ENCODE measurements around the gene PREX1.

DNA sequence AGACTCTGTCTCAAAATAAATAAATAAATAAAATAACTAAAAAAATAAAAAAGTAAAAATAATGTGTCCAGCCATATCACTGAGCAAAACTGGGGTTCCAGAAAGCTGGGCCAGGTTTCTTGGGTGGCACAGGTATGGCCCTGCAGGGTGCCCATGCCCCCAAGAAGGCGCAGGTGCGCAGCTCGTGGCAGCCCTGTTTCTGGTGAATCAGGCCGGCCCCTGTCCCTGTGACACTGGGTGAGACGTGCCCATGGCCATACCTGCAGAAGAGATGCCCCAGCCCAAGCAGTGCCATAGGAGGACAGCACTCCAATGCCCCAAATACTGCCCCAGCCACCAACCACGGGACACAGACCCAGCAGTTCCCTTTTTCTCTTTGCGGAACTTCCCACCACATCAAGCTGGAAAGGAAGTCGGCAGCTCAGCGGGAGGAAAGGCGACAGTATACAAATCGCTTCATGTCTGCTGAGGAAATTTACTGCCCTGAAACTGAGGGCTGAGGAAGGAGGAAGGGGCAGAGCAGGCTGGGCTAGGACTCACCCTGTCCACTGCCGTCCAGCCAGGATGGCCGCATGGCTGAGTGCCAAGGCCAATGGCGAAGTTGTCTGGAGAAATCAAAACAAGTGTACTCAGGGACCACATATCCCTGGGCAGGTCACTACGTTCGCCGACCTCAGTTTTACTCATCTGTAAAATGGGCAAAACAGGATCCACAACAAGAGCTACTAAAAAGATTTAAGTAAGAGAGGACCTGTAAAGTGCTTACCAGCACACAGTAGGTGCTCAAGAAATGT is 55.4 kb downstream of the PREX1 start:
- TF ChIP-seq, protein P1, sequence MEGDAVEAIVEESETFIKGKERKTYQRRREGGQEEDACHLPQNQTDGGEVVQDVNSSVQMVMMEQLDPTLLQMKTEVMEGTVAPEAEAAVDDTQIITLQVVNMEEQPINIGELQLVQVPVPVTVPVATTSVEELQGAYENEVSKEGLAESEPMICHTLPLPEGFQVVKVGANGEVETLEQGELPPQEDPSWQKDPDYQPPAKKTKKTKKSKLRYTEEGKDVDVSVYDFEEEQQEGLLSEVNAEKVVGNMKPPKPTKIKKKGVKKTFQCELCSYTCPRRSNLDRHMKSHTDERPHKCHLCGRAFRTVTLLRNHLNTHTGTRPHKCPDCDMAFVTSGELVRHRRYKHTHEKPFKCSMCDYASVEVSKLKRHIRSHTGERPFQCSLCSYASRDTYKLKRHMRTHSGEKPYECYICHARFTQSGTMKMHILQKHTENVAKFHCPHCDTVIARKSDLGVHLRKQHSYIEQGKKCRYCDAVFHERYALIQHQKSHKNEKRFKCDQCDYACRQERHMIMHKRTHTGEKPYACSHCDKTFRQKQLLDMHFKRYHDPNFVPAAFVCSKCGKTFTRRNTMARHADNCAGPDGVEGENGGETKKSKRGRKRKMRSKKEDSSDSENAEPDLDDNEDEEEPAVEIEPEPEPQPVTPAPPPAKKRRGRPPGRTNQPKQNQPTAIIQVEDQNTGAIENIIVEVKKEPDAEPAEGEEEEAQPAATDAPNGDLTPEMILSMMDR (IDR thresholded peaks at IDR 0.05; ENCODE audit: extremely low read depth in 1 of 2, insufficient read depth in 1 of 2, low read depth in 1 of 2, low read length in 2 of 2): no peak
- TF ChIP-seq EZH2 (IDR thresholded peaks at IDR 0.05; ENCODE audit: borderline replicate concordance, low read depth, low read length, severe bottlenecking): no peak
- TF ChIP-seq POLR2A (IDR thresholded peaks at IDR 0.05; ENCODE audit: low read depth, low read length): no peak
- TF ChIP-seq, protein P2, sequence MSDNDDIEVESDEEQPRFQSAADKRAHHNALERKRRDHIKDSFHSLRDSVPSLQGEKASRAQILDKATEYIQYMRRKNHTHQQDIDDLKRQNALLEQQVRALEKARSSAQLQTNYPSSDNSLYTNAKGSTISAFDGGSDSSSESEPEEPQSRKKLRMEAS (IDR thresholded peaks at IDR 0.05; ENCODE audit: insufficient read depth, insufficient read length): no peak
- no peak for TF ChIP-seq GATA2 (IDR thresholded peaks at IDR 0.05; ENCODE audit: insufficient read depth, insufficient read length, low read depth, low read length)
- TF ChIP-seq JUN (IDR thresholded peaks at IDR 0.05; ENCODE audit: borderline replicate concordance, insufficient read depth, insufficient read length, low read depth): no peak
